GM12878 (cell line): Measurements from ENCODE around the gene SATB1. TPM values are rescaled to one million over a fixed set of nuclear protein-coding genes. Genes with fewer than 3 reads are reported as not detected.

Source experiments
- ATAC-seq: fragments of 200-7000 bp; cut with Tn5 transposase; 3 replicates; pipeline ENCODE4 v1.9.1; 2020; ENCODE audit warnings: mild to moderate bottlenecking, moderate library complexity
- BruUV-seq: library from RNA; stranded (reverse); fragments of 400-500 nt; replicated peaks from 2 replicates; lab custom pipeline; 2021; lab: Mats Ljungman, UMichigan
- CTCF ChIA-PET: fragments of 300-600 bp; sonication (Branson Sonifier 250); formaldehyde crosslinking; extraction: SDS; loops from one replicate; lab custom pipeline; 2021; ENCODE audit warnings: inconsistent platforms; lab: Yijun Ruan, JAX
- POLR2A ChIA-PET: fragments of 350-600 bp; formaldehyde crosslinking; extraction: SDS; loops from one replicate; lab custom pipeline; 2021; ENCODE audit warnings: inconsistent platforms; lab: Charles Lee
- RAD21 ChIA-PET: fragments of 300-600 bp; sonication (Branson Sonifier 250); formaldehyde crosslinking; loops from one replicate; lab custom pipeline; 2023; ENCODE audit warnings: antibody characterized with exemption; ENCODE audit not compliant: unreplicated experiment; lab: Charles Lee
- SMC1A ChIA-PET: fragments of 300-600 bp; sonication (Branson Sonifier 250); formaldehyde crosslinking; loops from one replicate; lab custom pipeline; 2023; ENCODE audit not compliant: unreplicated experiment, uncharacterized antibody; lab: Charles Lee
- DNase-seq: peaks from one replicate; pipeline ENCODE4 v3.0.0-alpha.2; 2011; ENCODE audit warnings: low read depth, low spot score
- FAIRE-seq: peaks from 3 replicates; lab custom pipeline; 2011; peaks lifted over from hg19 to GRCh38; lab: Jason Lieb, UNC
- H2AFZ ChIP-seq: 2 replicates; pipeline ENCODE4 v1.6.0; 2011; ENCODE audit warnings: low read depth, low read length, control low read depth; ENCODE audit not compliant: control insufficient read depth
- H3K27ac ChIP-seq: 2 replicates; pipeline ENCODE4 v1.5.1; 2011; ENCODE audit warnings: control low read depth; ENCODE audit not compliant: control insufficient read depth, insufficient read depth
- H3K27me3 ChIP-seq, 2 experiments: replicated peaks in 1 of 2; 2 replicates each; pipeline versions ENCODE4 v1.6.0 to v1.6.1; 2011; ENCODE audit warnings: low read length in 1 of 2; ENCODE audit not compliant: control insufficient read depth in 2 of 2, insufficient read depth in 2 of 2
- H3K36me3 ChIP-seq, 2 experiments: 2 replicates each; pipeline ENCODE4 v1.5.1; 2011; ENCODE audit warnings: low read length in 1 of 2; ENCODE audit not compliant: control insufficient read depth in 2 of 2, insufficient read depth in 2 of 2
- H3K4me1 ChIP-seq: 2 replicates; pipeline ENCODE4 v1.6.1; 2011; ENCODE audit warnings: mild to moderate bottlenecking, low read length, moderate library complexity, mixed read lengths; ENCODE audit not compliant: control insufficient read depth, insufficient read depth
- H3K4me2 ChIP-seq: 2 replicates; pipeline ENCODE4 v1.6.0; 2011; ENCODE audit warnings: control low read depth; ENCODE audit not compliant: control insufficient read depth, insufficient read depth
- H3K4me3 ChIP-seq: fragments of 200-600 bp; sonication (generic); 2 replicates; pipeline ENCODE4 v1.5.1; 2016
- H3K79me2 ChIP-seq: 2 replicates; pipeline ENCODE4 v1.6.0; 2011; ENCODE audit warnings: low read length; ENCODE audit not compliant: control insufficient read depth, insufficient read depth
- H3K9ac ChIP-seq: 2 replicates; pipeline ENCODE4 v1.8.0; 2011; ENCODE audit warnings: low read length, control low read depth, mixed read lengths; ENCODE audit not compliant: control insufficient read depth, insufficient read depth
- H3K9me3 ChIP-seq: replicated peaks from 3 replicates; pipeline ENCODE4 v1.5.1; 2011; ENCODE audit warnings: mild to moderate bottlenecking, low read length; ENCODE audit not compliant: control insufficient read depth, insufficient read depth
- H4K20me1 ChIP-seq: 2 replicates; pipeline ENCODE4 v1.6.0; 2011; ENCODE audit not compliant: control insufficient read depth, insufficient read depth
- ASH2L ChIP-seq: fragments of 300-600, 200-600 bp; sonication (generic); IDR thresholded peaks from 2 replicates; pipeline ENCODE4 v1.6.1; 2017; ENCODE audit warnings: low read depth, mild to moderate bottlenecking, borderline replicate concordance
- BCL3 ChIP-seq: IDR thresholded peaks from 2 replicates; pipeline ENCODE4 v1.6.1; 2011; ENCODE audit warnings: borderline replicate concordance, low read depth, mild to moderate bottlenecking, moderate library complexity, low read length; ENCODE audit not compliant: insufficient read depth, poor library complexity, severe bottlenecking
- BRCA1 ChIP-seq: IDR thresholded peaks from 2 replicates; pipeline ENCODE4 v1.6.1; 2011; ENCODE audit warnings: low read depth, low read length, improper control_type of control experiment
- CHD1 ChIP-seq: IDR thresholded peaks from 2 replicates; pipeline ENCODE4 v1.6.1; 2012; ENCODE audit warnings: low read depth, low read length, improper control_type of control experiment
- GABPA ChIP-seq: IDR thresholded peaks from 2 replicates; pipeline ENCODE4 v1.6.1; 2014; ENCODE audit warnings: antibody characterized with exemption, low read depth, mild to moderate bottlenecking, inconsistent platforms
- HDAC2 ChIP-seq: fragments of 200-600 bp; sonication (generic); IDR thresholded peaks from 2 replicates; pipeline ENCODE4 v1.6.1; 2017
- HDAC6 ChIP-seq: fragments of 200-600 bp; sonication (generic); IDR thresholded peaks from one replicate; pipeline ENCODE4 v1.8.0; 2017; ENCODE audit warnings: antibody characterized with exemption; ENCODE audit not compliant: unreplicated experiment
- JUNB ChIP-seq: IDR thresholded peaks from 2 replicates; pipeline ENCODE4 v1.6.1; 2016; ENCODE audit warnings: antibody characterized with exemption, mild to moderate bottlenecking
- NR2C2 ChIP-seq: IDR thresholded peaks from 2 replicates; pipeline ENCODE4 v1.6.1; 2011; ENCODE audit warnings: borderline replicate concordance, low read depth; ENCODE audit not compliant: control insufficient read depth, insufficient read length
- PML ChIP-seq: IDR thresholded peaks from 2 replicates; pipeline ENCODE4 v1.6.1; 2012; ENCODE audit warnings: low read length, inconsistent platforms
- POU2F2 ChIP-seq: IDR thresholded peaks from 3 replicates; pipeline ENCODE4 v1.6.1; 2011; ENCODE audit warnings: low read depth, mild to moderate bottlenecking, low read length, borderline replicate concordance
- RFX5 ChIP-seq: IDR thresholded peaks from 2 replicates; pipeline ENCODE4 v1.6.1; 2011; ENCODE audit warnings: low read depth, low read length, improper control_type of control experiment
- SMARCA5 ChIP-seq: fragments of 450-650 bp; IDR thresholded peaks from 2 replicates; pipeline ENCODE4 v1.6.1; 2017; ENCODE audit warnings: mild to moderate bottlenecking
- SUZ12 ChIP-seq: fragments of 200-600 bp; sonication (generic); IDR thresholded peaks from one replicate; pipeline ENCODE4 v1.6.1; 2018; ENCODE audit warnings: antibody characterized with exemption, mild to moderate bottlenecking; ENCODE audit not compliant: unreplicated experiment
- TCF3 ChIP-seq: IDR thresholded peaks from 2 replicates; pipeline ENCODE4 v1.6.1; 2012; ENCODE audit warnings: low read depth, mild to moderate bottlenecking, low read length, borderline replicate concordance; ENCODE audit not compliant: insufficient read depth
- YY1 ChIP-seq: IDR thresholded peaks from 2 replicates; pipeline ENCODE4 v1.6.1; 2011; ENCODE audit warnings: low read depth, mild to moderate bottlenecking, low read length
- ZBED1 ChIP-seq: IDR thresholded peaks from 2 replicates; pipeline ENCODE4 v1.6.1; 2016; ENCODE audit warnings: borderline replicate concordance
- ZNF217 ChIP-seq: fragments of 450-650 bp; IDR thresholded peaks from 2 replicates; pipeline ENCODE4 v1.6.1; 2017; ENCODE audit warnings: antibody characterized with exemption, mild to moderate bottlenecking
- ZSCAN29 ChIP-seq: fragments of 450-650 bp; IDR thresholded peaks from 2 replicates; pipeline ENCODE4 v1.6.1; 2017; ENCODE audit warnings: mild to moderate bottlenecking, moderate library complexity
- WGBS: methylation state at CpG from one replicate; pipeline ENCODE4 v1.1.6; 2016; ENCODE audit warnings: low lambda C conversion rate; ENCODE audit not compliant: insufficient replicate concordance, insufficient coverage; ENCODE audit errors: missing lambda C conversion rate; 5-methylcytosine and 5-hydroxymethylcytosine counted together
- in situ Hi-C: fragments of 300-500 bp; cut with MboI; formaldehyde crosslinking; loops from 9 replicates; pipeline ENCODE4 v1.14.3; 2018; ENCODE audit warnings: mixed read lengths
- intact Hi-C: fragments of 100-400 bp; cut with micrococcal nuclease; formaldehyde crosslinking; loops from one replicate; pipeline ENCODE4 v1.14.2; 2022; ENCODE audit not compliant: unreplicated experiment
- polyA plus RNA-seq, 11 experiments: library from polyadenylated mRNA; depleted of rRNA in 4 of 11; unstranded in 6 of 11; stranded (reverse) in 5 of 11; fragments of >200 nt; fragmentation: Nextera tagmentation in 4 of 11; fragmentation: Illumina TruSeq in 1 of 11; extraction: Ambion mirVana in 4 of 11; extraction: Trizol in 1 of 11; gene quantifications; 1 replicate in 1 of 11; 2 replicates in 10 of 11; pipeline versions ENCODE4 v1.2.1 to v1.2.3, GENCODE V29; 2011 to 2016; ENCODE audit warnings: inconsistent platforms in 2 of 11, missing spikeins in 2 of 11, low read depth in 1 of 11
- total RNA-seq, 4 experiments: library from RNA; depleted of rRNA in 3 of 4; stranded (reverse); fragments of >200 nt in 3 of 4; fragmentation: Illumina TruSeq in 1 of 4; extraction: Trizol in 1 of 4; gene quantifications; 2 replicates each; pipeline versions ENCODE4 v1.2.1 to v1.2.3, GENCODE V29; 2013 to 2021

Gene SATB1
- total and polyA plus RNA-seq, 10 of the 15 experiments (the other 5 are each of a cell fraction or from before 2014, with no cell fraction given) = 0.01 to 0.72 (median 0.07) TPM; not detected in 4

GRCh38 chr3:18434711-18435110 is 9.6 kb upstream of the SATB1 start:
- BruUV-seq = no TSS peak
- ATAC-seq (no peak), DNase-seq (no peak), FAIRE-seq (no peak)
- Histone ChIP-seq H3K27me3 (peaks cover 0 to 6% of the 10 kb centered on the region in 2 experiments; a peak in 2 of 4 replicates), H3K36me3 (no peaks in the 10 kb centered on the region), H4K20me1 (no peaks in the 10 kb centered on the region), H3K9me3 (no peaks in the 10 kb centered on the region), H3K79me2 (no peaks in the 10 kb centered on the region), H3K27ac (no peak overlapping the region), H3K4me2 (no peak overlapping the region), H3K9ac (no peak overlapping the region), H3K4me1 (no peaks in the 10 kb centered on the region), H2AFZ (no peak overlapping the region), H3K4me3 (no peak overlapping the region)
- SMC1A ChIA-PET = interaction anchor here (0.6 kb wide), 1 partner anchor 529 kb away, joined by 3 read pairs; no protein-coding TSS in a partner anchor
- POLR2A ChIA-PET = no interaction called here
- CTCF ChIA-PET = no interaction called here
- WGBS = 43% methylated on average over 6 of the region's 6 CpGs
- in situ Hi-C loops (no loop called here), intact Hi-C loops (no loop called here)
- TF ChIP-seq HDAC6 = no peak
- no peak for TF ChIP-seq HDAC2
- no peak for TF ChIP-seq RFX5
- TF ChIP-seq SUZ12 = no peak
- TF ChIP-seq ASH2L = no peak
- no peak for TF ChIP-seq GABPA
- no peak for TF ChIP-seq TCF3
- no peak for TF ChIP-seq PML
- no peak for TF ChIP-seq ZBED1
- TF ChIP-seq BRCA1 = no peak
- TF ChIP-seq ZSCAN29 = no peak
- no peak for TF ChIP-seq SMARCA5
- TF ChIP-seq ZNF217 = no peak
- no peak for TF ChIP-seq JUNB
- TF ChIP-seq POU2F2 = no peak
- no peak for TF ChIP-seq CHD1
- TF ChIP-seq NR2C2 = no peak
- TF ChIP-seq BCL3 = no peak
- TF ChIP-seq YY1 = no peak
- RAD21 ChIA-PET = no interaction called here
